Stomach smooth muscle (tissue), 2 donors: Measurements from ENCODE around the gene TRAPPC6A.
A peak's percentile ranks its signal among the peaks of the same experiment; 100 is the strongest.

Experiments used
- H3K27ac ChIP-seq: one replicate; pipeline ENCODE4 v1.7.0; 2013; ENCODE audit warnings: mild to moderate bottlenecking, low read length, inconsistent platforms
- H3K27me3 ChIP-seq, 2 donors: one replicate each; pipeline ENCODE4 v1.7.0; 2013; ENCODE audit warnings: low read length in 2 of 2; ENCODE audit not compliant: insufficient read depth in 2 of 2, control insufficient read depth in 1 of 2
- H3K36me3 ChIP-seq, 2 donors: one replicate each; pipeline ENCODE4 v1.7.0; 2013; ENCODE audit warnings: low read length in 2 of 2; ENCODE audit not compliant: control insufficient read depth in 2 of 2, insufficient read depth in 2 of 2
- H3K4me1 ChIP-seq: one replicate; pipeline ENCODE4 v1.7.0; 2013; ENCODE audit warnings: low read length; ENCODE audit not compliant: control insufficient read depth, insufficient read depth
- H3K4me3 ChIP-seq, 2 donors: one replicate each; pipeline ENCODE4 v1.7.0; 2013; ENCODE audit warnings: low read length in 2 of 2
- H3K9ac ChIP-seq, 2 donors: one replicate each; pipeline ENCODE4 v1.7.0; 2013; ENCODE audit warnings: low read length in 2 of 2, mild to moderate bottlenecking in 1 of 2
- H3K9me3 ChIP-seq, 2 donors: one replicate each; pipeline ENCODE4 v1.7.0; 2013; ENCODE audit warnings: low read length in 2 of 2; ENCODE audit not compliant: control insufficient read depth in 2 of 2
- donor health status: healthy.
- donor health status: Pancreatic carcinoma.

Gene TRAPPC6A

DNA sequence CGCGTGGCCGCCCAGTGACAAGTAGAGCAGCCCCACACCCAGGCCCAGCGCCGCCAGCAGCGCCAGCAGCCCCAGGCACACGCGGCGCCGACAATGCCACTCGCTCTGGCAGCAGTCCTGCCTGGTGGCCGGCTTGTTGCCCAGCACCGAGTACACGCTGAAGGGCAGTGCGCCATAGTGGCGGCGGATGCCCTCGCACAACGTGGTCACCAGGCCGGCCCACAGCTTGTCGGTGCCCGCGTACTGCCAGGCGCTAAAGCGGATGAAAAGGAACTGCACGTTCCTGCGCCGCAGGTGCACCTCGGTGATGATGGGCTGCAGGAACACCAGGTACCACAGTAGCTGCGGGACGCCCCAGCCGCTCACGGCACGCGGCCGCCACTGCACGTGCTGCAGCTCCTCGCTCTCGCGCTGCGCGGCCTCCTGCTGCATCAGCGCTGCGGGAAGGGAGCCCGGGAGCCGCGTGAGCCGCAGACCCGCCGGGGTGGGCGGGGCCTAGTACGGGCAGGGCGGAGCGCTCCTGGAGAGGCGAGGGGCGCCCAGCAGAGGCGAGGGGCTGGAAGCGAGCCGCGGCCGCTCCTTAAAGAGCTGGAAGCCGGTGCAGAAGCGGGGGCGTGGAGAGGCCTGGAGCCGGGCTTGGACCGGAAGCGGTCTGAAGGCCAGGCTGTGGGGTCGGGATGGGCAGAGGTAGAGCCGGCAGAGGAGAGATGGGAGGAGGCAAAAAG is 24.5 kb downstream of the TRAPPC6A start:
- peak overlapping the region; percentile 47 to 68 for H3K4me3 ChIP-seq
- H3K27ac ChIP-seq = no peak overlapping the region
- H3K36me3 ChIP-seq = no peaks in the 10 kb centered on the region
- no peak overlapping the region for H3K9ac ChIP-seq
- H3K27me3 ChIP-seq = peaks cover 46 to 48% of the 10 kb centered on the region in 2 donors
- H3K4me1 ChIP-seq = peaks cover 25% of the 10 kb centered on the region
- no peaks in the 10 kb centered on the region for H3K9me3 ChIP-seq

DNA sequence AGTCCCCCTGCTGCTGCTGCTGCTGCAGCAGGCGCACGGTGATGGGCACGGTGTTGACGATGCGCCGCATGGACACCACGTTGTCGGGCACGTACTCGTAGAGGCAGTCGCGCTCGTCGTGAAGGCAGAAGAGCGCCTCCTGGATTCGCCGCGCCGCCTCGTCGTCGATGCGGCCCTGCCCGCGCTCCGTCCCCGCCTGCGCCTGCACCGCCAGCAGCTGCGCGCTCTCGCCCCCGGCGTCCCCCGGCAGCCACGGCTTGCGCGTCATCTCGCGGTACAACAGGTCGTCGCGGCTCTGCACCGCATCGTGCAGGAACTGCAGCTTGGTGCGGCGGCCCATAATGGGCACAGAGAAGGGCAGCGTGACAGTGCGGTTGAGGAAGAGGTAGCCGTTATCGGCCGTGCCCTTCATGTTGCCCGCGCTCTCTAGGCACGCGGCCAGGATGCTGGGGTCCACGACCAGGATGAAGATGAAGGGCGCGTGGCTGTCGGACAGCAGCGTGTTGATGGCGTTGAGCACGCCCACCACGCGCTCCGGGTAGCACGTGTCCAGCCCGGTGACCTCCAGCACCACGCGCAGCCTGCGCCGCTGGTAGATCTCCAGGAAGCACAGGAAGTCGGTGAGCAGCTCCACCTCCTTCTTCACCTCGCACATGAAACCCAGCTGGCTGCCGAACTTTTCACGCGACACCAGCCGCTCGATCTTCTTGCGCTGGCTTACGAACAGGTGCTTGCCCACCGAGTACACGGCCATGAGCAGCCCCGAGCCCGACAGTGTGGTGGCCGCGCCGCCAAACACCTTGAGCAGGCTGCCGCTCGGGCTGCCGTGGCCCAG is 25.3 kb downstream of the TRAPPC6A start:
- H3K27me3 ChIP-seq = peaks cover 40 to 44% of the 10 kb centered on the region in 2 donors
- no peak overlapping the region for H3K27ac ChIP-seq
- H3K4me3 ChIP-seq = peak overlapping the region; percentile 47 to 68
- no peak overlapping the region for H3K9ac ChIP-seq
- H3K36me3 ChIP-seq = no peaks in the 10 kb centered on the region
- H3K4me1 ChIP-seq = peaks cover 25% of the 10 kb centered on the region
- H3K9me3 ChIP-seq = no peaks in the 10 kb centered on the region

DNA sequence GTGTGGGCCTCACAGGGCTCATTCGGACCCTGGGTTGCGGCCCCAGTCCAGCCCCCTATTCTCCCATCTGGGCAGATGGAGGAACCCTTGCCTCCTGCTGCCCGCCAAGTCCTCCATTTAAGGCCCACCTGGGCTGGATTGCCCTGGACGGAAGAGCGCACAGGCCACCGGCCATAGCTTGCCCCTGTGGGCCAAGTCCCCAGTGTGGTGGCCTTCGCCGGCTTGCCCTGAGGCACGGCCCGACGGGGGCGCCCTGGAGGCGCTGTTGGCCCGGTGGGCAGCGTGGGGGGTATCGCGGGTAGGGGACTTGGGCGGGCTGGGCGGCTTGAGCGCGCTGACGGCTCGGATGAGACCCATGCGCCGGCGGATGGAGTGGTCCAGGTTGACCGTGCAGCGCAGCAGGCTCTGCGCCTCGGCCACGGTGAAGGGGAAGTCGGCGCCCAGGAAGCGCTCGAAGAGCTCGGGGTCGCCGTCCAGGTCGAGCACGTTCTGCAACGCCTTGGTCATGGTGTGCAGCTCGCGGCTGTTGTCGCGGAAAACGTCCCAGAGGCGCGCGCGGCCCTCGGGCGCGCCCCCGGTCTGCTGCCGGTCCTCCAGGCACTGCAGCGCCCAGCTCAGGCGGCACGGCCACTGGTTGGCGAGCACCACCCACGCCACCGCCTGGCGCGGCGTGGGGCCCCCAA is 26.1 kb downstream of the TRAPPC6A start:
- H3K4me3 ChIP-seq = peak overlapping the region; percentile 19 to 68
- H3K27me3 ChIP-seq = peaks cover 40 to 44% of the 10 kb centered on the region in 2 donors
- H3K36me3 ChIP-seq = peaks cover 0 to 2% of the 10 kb centered on the region in 2 donors
- no peak overlapping the region for H3K27ac ChIP-seq
- H3K4me1 ChIP-seq = peaks cover 25% of the 10 kb centered on the region
- no peak overlapping the region for H3K9ac ChIP-seq
- no peaks in the 10 kb centered on the region for H3K9me3 ChIP-seq

DNA sequence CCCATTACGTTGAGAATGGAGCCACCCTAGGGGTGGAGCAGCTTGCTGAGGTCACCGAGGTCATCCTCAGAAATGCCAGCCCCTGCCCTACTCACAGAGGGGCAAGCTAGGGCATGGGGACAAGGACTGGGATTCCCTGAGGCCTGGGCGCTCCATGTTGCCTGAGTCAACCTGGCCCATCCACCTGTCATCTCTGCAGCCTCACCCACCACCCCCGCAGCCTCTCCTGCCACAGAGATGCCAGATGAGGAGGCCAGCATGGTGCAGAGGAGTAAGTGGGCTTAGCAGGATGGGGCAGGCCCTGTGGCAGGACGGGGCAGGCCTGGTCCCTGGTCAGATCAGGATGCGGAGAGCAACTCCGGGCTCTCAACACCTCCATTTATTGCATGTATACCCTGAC is 26.7 kb downstream of the TRAPPC6A start:
- H3K4me3 ChIP-seq = no peak overlapping the region
- H3K9ac ChIP-seq = no peak overlapping the region
- no peak overlapping the region for H3K27ac ChIP-seq
- peaks cover 0 to 2% of the 10 kb centered on the region in 2 donors for H3K36me3 ChIP-seq
- H3K27me3 ChIP-seq = peaks cover 38 to 44% of the 10 kb centered on the region in 2 donors
- peaks cover 25% of the 10 kb centered on the region for H3K4me1 ChIP-seq
- no peaks in the 10 kb centered on the region for H3K9me3 ChIP-seq

DNA sequence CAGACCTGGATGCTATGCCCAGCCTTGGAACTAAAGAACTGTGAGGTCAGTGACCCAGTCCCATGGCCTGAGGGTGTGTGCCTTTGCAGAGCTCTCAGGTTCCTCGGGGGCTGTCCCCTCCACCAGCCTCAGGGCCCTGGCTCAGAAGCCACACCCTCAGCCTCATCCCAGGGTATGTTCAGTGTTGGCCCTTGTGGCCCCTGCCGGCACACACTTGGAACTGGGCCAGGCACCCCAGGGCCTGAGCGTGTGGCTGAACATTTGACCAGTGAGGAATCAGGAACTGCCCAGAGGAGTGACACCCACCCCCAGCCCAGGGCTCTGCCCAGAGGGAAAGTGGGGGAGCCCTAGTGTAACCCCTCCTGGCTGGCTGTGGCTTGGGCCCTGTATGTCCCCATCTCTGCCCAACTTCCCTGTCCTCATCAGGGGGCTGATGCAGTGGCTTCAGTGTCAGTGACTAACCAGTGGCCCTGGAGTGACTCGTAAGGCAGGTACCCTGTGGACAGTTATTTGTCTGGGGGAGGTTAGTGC is 27.2 kb downstream of the TRAPPC6A start:
- Histone ChIP-seq H3K27ac (no peak overlapping the region), H3K9ac (no peak overlapping the region), H3K27me3 (peaks cover 38 to 40% of the 10 kb centered on the region in 2 donors), H3K9me3 (no peaks in the 10 kb centered on the region), H3K36me3 (peaks cover 0 to 2% of the 10 kb centered on the region in 2 donors), H3K4me1 (peaks cover 25% of the 10 kb centered on the region), H3K4me3 (no peak overlapping the region)

DNA sequence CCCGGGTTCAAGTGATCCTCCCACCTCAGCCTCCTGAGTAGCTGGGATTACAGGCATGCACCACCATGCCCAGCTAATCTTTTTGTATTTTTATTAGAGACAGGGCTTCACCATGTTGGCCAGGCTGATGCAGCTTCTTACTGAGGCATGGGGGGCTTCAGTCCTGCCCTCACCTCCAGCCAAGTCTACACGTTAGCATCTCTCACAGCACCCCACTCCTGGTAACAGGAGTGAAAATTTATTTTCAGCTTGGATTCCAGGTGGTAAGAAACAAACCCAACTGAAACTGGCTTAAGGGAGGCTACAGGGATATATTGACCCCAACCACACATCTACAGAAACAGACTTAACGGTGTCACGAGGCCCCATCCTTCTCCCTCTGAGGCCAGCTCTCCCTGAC is 27.9 kb downstream of the TRAPPC6A start:
- Histone ChIP-seq H3K9me3 (no peaks in the 10 kb centered on the region), H3K27me3 (peaks cover 38 to 40% of the 10 kb centered on the region in 2 donors), H3K36me3 (peaks cover 0 to 2% of the 10 kb centered on the region in 2 donors)

DNA sequence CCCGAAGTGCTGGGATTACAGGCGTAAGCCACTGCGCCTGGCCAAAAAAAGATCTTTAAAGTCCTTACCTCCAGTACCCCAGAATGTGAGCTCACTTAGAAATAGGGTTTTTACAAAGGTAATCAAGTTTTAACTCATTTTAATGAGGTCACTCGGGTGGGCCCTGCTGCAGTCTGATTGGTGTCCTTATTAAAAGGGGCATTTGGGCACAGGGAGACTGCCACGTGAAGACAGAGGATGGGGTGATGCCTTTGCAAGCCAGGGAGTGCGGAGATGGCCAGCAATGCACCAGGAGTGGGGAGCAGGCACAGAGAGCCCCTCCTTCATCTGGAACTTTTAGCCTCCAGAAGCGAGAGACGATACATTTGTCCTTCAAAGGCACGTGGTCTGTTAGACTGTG is 28.9 kb downstream of the TRAPPC6A start:
- peaks cover 25% of the 10 kb centered on the region for H3K4me1 ChIP-seq
- no peak overlapping the region for H3K27ac ChIP-seq
- no peak overlapping the region for H3K4me3 ChIP-seq
- peaks cover 0 to 7% of the 10 kb centered on the region in 2 donors for H3K36me3 ChIP-seq
- peaks cover 33 to 37% of the 10 kb centered on the region in 2 donors for H3K27me3 ChIP-seq
- H3K9me3 ChIP-seq = no peaks in the 10 kb centered on the region
- no peak overlapping the region for H3K9ac ChIP-seq

More for the DNA sequence above, 27.9 kb downstream of the TRAPPC6A start:
- peaks cover 25% of the 10 kb centered on the region for H3K4me1 ChIP-seq
- H3K9ac ChIP-seq = no peak overlapping the region
- no peak overlapping the region for H3K4me3 ChIP-seq
- no peak overlapping the region for H3K27ac ChIP-seq

DNA sequence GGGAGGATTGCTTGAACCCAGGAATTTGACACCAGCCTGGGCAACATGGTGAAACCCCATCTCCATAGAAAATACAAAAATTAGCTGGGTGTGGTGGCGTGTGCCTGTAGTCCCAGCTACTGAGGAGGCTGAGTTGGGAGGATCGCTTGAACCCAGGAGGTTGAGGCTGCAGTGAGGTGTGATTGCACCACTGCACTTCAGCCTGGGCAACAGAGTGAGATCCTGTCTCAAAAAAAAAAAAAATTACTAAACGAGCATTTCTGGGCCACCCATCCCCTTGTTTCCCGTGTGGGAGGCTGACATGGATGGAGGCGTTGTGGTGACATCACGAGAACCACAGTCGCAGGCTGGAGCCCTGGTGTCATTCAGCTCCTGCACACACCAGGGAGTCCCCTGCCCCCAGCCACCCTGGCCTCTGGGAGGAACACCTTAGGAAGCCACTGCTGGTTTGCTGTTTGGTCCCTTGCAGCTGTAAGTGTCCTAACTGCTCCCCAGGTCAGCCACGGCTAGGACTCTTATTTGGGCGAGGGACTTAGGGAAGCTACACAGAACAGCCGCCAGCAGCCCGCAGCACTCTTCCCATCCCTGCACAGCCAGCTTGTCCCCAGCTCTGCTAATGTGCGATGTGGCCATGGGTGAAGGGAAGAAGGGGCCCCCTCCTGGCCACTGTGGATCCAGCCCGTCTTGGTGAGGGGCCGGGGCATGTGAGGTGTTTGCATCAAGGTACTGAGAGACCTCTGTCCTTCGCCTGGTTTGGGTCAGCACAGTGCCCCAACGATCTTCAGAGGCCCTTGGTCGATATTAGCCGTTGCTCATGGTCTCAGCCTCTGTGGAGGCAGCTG is 30.0 kb downstream of the TRAPPC6A start:
- Histone ChIP-seq H3K4me1 (peaks cover 16% of the 10 kb centered on the region), H3K36me3 (peaks cover 0 to 12% of the 10 kb centered on the region in 2 donors), H3K27ac (no peak overlapping the region), H3K4me3 (no peak overlapping the region), H3K9me3 (no peaks in the 10 kb centered on the region), H3K27me3 (peaks cover 25 to 28% of the 10 kb centered on the region in 2 donors), H3K9ac (no peak overlapping the region)

DNA sequence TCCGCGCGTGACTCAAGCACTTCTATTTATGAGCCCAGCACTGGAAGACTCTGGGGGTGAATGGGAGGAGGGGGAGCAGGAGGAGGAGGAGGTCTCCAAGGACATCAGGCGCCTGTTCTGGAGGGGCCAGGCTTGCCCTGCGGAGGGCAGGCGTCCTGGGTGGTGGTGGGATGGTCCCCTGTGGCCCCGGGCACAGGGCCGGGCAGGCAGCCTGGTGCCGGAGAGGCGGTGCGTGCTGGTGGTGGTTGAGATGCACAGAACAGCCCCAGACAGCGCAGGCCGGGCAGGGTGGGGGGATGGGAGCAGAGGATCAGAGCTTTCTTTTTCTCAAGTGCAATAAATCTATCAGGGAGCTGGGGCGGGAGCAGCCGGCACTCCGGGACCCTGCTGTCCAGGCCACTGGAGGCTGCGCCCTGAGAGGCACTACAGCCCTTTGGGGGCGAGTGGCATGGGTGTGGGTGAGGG is 31.3 kb downstream of the TRAPPC6A start:
- H3K27me3 ChIP-seq = peaks cover 15% of the 10 kb centered on the region in 2 donors
- no peaks in the 10 kb centered on the region for H3K9me3 ChIP-seq
- peaks cover 3% of the 10 kb centered on the region for H3K4me1 ChIP-seq
- H3K4me3 ChIP-seq = no peak overlapping the region
- H3K36me3 ChIP-seq = peaks cover 4 to 21% of the 10 kb centered on the region in 2 donors
- no peak overlapping the region for H3K9ac ChIP-seq
- H3K27ac ChIP-seq = no peak overlapping the region
